GM20431 (cell line): ENCODE data around the gene SIX2.

ENCODE experiments used
- in situ Hi-C: fragments of 300-500 bp; cut with MseI, MboI; formaldehyde crosslinking; loops from one replicate; pipeline ENCODE4 v1.15.0; 2020; ENCODE audit warnings: low sequenced_read_pairs; ENCODE audit not compliant: unreplicated experiment

Gene SIX2

GRCh38 chr2:45003579-45004551 lies 5.4 kb downstream of the SIX2 start:
- in situ Hi-C loops = no loop called here

DNA sequence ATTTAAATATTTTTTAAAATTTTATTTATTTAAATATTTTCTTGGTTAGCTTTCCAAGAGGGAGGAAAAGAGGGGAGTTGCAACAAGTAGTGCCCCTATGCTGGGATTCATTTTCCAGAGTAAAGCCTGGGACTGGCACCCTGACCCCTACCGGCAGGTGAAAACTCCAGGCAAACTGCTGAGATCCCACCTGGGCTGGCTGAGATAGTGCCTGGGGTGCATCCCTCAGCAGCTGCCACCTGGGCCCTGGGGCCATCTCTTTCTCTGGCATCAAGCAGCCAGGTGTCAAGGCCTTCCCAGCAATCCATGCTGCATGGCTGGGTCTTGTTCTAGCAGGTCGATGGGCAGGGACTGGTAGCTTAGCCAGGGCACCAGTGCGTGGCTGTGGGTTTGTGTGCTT lies 6.6 kb downstream of the SIX2 start:
- in situ Hi-C loops = no loop called here

DNA sequence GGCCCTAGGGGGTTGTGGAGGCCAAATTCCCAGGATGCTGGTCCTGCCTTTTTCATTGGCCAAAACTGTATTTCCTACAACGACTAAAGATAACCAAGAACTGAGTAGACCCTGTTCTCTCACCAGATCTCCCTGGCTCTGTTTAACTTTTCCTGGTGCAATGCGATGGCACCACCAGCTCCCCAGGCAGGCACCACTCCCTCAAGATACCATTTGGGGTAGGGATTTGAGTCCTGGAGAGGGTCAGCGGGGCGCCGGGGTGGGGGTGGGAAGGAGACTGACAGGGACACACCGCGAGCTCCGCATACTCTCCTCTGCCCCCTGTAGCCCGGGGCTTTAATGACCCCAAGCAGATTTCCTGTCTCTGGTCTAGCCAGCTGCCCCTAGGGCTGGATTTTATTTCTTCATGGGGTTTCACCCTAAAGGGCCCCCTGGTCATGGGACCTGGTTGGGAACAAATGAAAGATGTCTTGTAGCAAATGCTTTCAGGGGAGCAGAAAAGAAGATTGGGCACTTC lies 7.3 kb downstream of the SIX2 start:
- in situ Hi-C loops = no loop called here

GRCh38 chr2:45000921-45001868 lies 8.1 kb downstream of the SIX2 start:
- in situ Hi-C loops = no loop called here

- in situ Hi-C loops = no loop called here
These were observed 8.8 kb downstream of the SIX2 start for GRCh38 chr2:45000341-45000901.

DNA sequence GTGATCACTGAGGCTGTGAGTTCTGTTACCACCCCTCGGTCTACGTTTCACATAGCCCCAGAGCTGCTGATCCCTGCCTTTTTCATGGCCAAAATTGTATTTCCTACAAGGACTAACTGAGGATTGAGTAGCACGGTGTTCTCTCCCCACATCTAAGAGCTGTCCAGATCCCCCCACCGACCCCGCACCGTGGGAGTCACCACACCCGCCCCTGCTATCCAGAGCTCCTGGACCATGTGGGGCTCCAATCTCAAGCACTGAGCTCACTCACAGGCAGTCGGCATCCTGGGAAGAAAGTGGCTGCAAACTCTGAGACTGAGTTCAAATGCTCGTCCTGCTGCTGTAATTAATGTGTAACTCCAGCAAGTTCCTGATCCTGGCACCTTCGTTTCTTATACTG lies 9.7 kb downstream of the SIX2 start:
- in situ Hi-C loops = no loop called here

DNA sequence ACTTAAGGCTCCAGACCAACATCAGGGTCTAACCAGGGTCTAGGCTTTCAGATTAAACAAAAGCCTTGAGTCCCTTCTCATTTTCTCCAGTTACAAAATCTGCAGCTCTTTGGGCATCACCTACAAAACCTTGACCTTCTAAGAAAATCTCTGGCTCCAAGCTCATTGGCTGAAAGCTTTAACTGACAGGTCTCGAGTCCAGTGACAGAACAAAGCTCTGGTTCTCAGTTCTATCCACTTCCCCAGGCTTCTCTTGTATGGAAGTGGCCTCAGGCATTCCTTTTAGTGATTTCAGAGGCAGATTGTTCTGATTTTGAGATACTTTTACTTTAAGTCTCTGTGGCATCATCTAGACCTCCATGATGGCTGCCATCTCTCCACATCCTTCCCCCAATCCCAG lies 11.3 kb downstream of the SIX2 start:
- in situ Hi-C loops = no loop called here

- in situ Hi-C loops = no loop called here
These were observed 12.9 kb downstream of the SIX2 start for GRCh38 chr2:44996356-44996755.

DNA sequence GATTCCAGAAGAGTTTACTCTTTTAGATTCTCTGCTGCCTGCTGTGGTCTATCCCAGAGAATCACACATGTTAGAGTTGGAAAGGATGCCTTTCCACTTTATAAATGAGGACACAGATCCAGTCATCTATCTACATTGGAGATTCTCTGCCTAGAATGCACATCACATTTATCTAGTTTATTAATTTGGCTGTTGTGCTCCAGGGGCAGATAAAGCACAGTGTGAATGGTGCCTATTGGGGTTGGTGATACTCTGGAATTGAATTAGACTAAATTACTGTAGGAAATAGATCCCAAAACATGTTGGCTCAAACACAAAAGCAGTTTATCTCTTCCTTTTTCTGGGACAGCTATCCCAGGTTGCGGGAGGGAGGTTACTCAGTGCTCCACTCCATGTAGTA lies 14.9 kb downstream of the SIX2 start:
- in situ Hi-C loops = no loop called here

DNA sequence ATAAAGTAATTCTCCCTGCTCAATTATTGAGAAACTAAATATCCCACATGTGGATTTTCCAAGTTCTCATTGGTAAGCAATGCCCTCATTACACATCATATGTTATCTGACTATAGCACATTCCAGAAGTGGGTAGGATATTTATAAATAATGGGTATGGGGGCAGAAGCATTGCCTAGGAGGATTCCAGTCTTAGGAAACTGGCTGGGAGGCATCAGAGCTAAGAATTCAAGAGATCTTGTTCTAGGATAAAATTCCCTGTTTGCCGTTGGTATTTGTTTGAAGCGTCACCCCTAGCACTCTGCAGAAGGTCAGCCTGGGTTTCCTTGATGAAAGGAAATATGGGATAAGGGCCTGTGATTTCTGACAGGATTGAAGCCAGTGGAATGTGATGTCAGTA lies 20.1 kb downstream of the SIX2 start:
- in situ Hi-C loops = loop anchor here (10.0 kb wide), 1 partner anchor 506 kb away; no protein-coding TSS in a partner anchor

- in situ Hi-C loops = loop anchor here (10.0 kb wide), 1 partner anchor 511 kb away; no protein-coding TSS in a partner anchor
These were observed 25.2 kb downstream of the SIX2 start for GRCh38 chr2:44983836-44984604.

GRCh38 chr2:44981714-44982108 lies 27.5 kb downstream of the SIX2 start:
- in situ Hi-C loops = loop anchor here (10.0 kb wide), 1 partner anchor 513 kb away; no protein-coding TSS in a partner anchor

- in situ Hi-C loops = loop anchor here (10.0 kb wide), 1 partner anchor 514 kb away; no protein-coding TSS in a partner anchor
These were observed 28.2 kb downstream of the SIX2 start for GRCh38 chr2:44980751-44981713.

GRCh38 chr2:44979581-44979980 lies 29.7 kb downstream of the SIX2 start:
- in situ Hi-C loops = no loop called here

GRCh38 chr2:44975571-44976450 lies 33.4 kb downstream of the SIX2 start:
- in situ Hi-C loops = no loop called here

DNA sequence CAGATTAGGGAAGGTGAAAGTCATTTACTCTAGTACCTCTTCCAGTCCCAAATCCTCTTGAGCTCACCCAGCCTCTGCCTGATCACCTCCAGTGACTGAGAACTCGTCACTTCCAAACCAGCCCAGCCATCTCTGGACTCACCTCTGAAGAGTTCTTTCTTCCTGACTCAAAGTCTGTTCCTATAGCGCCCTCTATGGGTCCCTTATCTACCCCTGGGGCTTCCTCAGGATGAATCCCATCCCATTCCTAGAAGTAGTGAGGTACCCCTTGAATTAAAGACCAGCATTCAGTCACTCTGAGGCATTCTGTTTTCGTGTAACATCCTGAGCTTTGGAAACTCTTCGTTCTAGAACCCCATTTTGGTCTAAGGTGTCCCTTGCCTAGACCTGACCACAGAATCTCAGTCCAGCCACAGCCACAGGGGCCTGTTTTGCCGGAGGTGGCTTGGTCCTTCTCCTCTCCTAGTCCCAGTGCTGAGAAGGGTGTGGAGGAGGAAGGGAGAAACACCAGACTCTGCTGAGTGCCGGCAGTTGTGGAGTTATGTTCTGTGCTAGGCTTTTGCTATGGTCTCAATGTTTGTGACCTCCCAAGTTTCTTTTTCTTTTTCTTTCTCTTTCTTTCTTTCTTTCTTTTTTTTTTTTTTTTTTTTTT lies 35.1 kb downstream of the SIX2 start:
- in situ Hi-C loops = loop anchor here (25.0 kb wide), 1 partner anchor 937 kb away; no protein-coding TSS in a partner anchor
